B cell (primary cell): ENCODE data around the gene DIP2A. TPM values are rescaled to one million over a fixed set of nuclear protein-coding genes. Genes with fewer than 3 reads are reported as not detected.

ENCODE experiments used
- ATAC-seq: fragments of 200-7000 bp; cut with Tn5 transposase; one replicate; pipeline ENCODE4 v1.10.0; 2021; ENCODE audit warnings: low read depth, mild to moderate bottlenecking, moderate number of reproducible peaks, moderate library complexity
- CTCF ChIA-PET: fragments of 350-600 bp; sonication (Branson Sonifier 250); formaldehyde crosslinking; loops from one replicate; lab custom pipeline; 2021; ENCODE audit warnings: antibody characterized with exemption, inconsistent platforms; lab: Charles Lee
- POLR2A ChIA-PET: fragments of 350-600 bp; sonication (Branson Sonifier 250); formaldehyde crosslinking; loops from one replicate; lab custom pipeline; 2021; ENCODE audit warnings: antibody characterized with exemption; lab: Charles Lee
- DNase-seq: peaks from one replicate; pipeline ENCODE4 v3.0.0; 2013
- H2AFZ ChIP-seq: 2 replicates; pipeline ENCODE4 v1.6.1; 2012; ENCODE audit warnings: mild to moderate bottlenecking, low read depth, low read length; ENCODE audit not compliant: insufficient read depth, poor library complexity, severe bottlenecking
- H3K27ac ChIP-seq, 2 donors: 1 replicate in 1 of 2; 2 replicates in 1 of 2; pipeline ENCODE4 v1.5.1; 2012 to 2013; ENCODE audit warnings: low read length in 2 of 2, mild to moderate bottlenecking in 2 of 2, moderate library complexity in 1 of 2
- H3K27me3 ChIP-seq, 4 experiments: fragments of 200-600 bp in 1 of 4; sonication (generic) in 1 of 4; replicated peaks in 1 of 4; 1 replicate in 2 of 4; 2 replicates in 2 of 4; pipeline versions ENCODE4 v1.6.1 to v1.7.0; 2013 to 2016; ENCODE audit warnings: low read length in 3 of 4, mild to moderate bottlenecking in 2 of 4, mixed read lengths in 1 of 4, moderate library complexity in 1 of 4; ENCODE audit not compliant: insufficient read depth in 4 of 4, control insufficient read depth in 3 of 4; ENCODE audit errors: control extremely low read depth in 1 of 4
- H3K36me3 ChIP-seq, 2 experiments: replicated peaks in 1 of 2; 1 replicate in 1 of 2; 2 replicates in 1 of 2; pipeline versions ENCODE4 v1.6.1 to v1.7.1; 2013; ENCODE audit warnings: low read length in 1 of 2; ENCODE audit not compliant: insufficient read depth in 2 of 2, control insufficient read depth in 1 of 2; ENCODE audit errors: control extremely low read depth in 1 of 2, extremely low read depth in 1 of 2
- H3K4me1 ChIP-seq, 2 donors: fragments of 200-600 bp in 1 of 2; sonication (generic) in 1 of 2; 1 replicate in 1 of 2; 2 replicates in 1 of 2; pipeline versions ENCODE4 v1.5.1 to v1.6.1; 2013 to 2017; ENCODE audit warnings: low read length in 2 of 2; ENCODE audit not compliant: control insufficient read depth in 2 of 2, insufficient read depth in 2 of 2
- H3K4me2 ChIP-seq: replicated peaks from 2 replicates; pipeline ENCODE3; 2012; ENCODE audit warnings: mild to moderate bottlenecking, low read depth, low read length; ENCODE audit not compliant: poor library complexity, severe bottlenecking
- H3K4me3 ChIP-seq, 5 experiments: fragments of 200-600 bp in 1 of 5; sonication (generic) in 1 of 5; 1 replicate in 3 of 5; 2 replicates in 2 of 5; pipeline versions ENCODE4 v1.5.1 to v1.7.0; 2011 to 2016; ENCODE audit warnings: low read length in 4 of 5, mild to moderate bottlenecking in 4 of 5, low read depth in 2 of 5, control low read depth in 1 of 5, moderate library complexity in 1 of 5; ENCODE audit not compliant: insufficient read depth in 1 of 5; ENCODE audit errors: control extremely low read depth in 1 of 5, extremely low read depth in 1 of 5
- H3K79me2 ChIP-seq: fragments of 200-600 bp; sonication (generic); one replicate; pipeline ENCODE4 v1.6.0; 2016; ENCODE audit warnings: low read length; ENCODE audit not compliant: control insufficient read depth, insufficient read depth
- H3K9ac ChIP-seq: fragments of 200-600 bp; sonication (generic); 2 replicates; pipeline ENCODE4 v1.6.1; 2017; ENCODE audit warnings: mild to moderate bottlenecking, low read length, moderate library complexity
- H3K9me3 ChIP-seq, 3 donors: one replicate each; pipeline versions ENCODE4 v1.6.1 to v1.7.1; 2013; ENCODE audit warnings: low read length in 2 of 3; ENCODE audit not compliant: control insufficient read depth in 2 of 3, insufficient read depth in 1 of 3; ENCODE audit errors: control extremely low read depth in 1 of 3
- H4K20me1 ChIP-seq: 2 replicates; pipeline ENCODE4 v1.6.0; 2012; ENCODE audit warnings: mild to moderate bottlenecking, low read length; ENCODE audit not compliant: insufficient read depth, control insufficient read depth, poor library complexity, severe bottlenecking
- H3K27ac Mint-ChIP-seq: one replicate; pipeline ENCODE4 v1.8.0; 2021; ENCODE audit warnings: mixed read lengths
- H3K27me3 Mint-ChIP-seq: one replicate; pipeline ENCODE4 v1.8.0; 2021; ENCODE audit warnings: mixed read lengths
- H3K4me1 Mint-ChIP-seq: one replicate; pipeline ENCODE4 v1.8.0; 2021; ENCODE audit warnings: mixed read lengths
- H3K4me3 Mint-ChIP-seq: one replicate; pipeline ENCODE4 v1.8.0; 2021; ENCODE audit warnings: mixed read lengths
- H3K9me3 Mint-ChIP-seq: one replicate; pipeline ENCODE4 v1.8.0; 2022; ENCODE audit warnings: mixed read lengths; ENCODE audit not compliant: insufficient read depth
- CTCF ChIP-seq: fragments of 200-600 bp; IDR thresholded peaks from one replicate; pipeline ENCODE4 v1.8.0; 2022; ENCODE audit warnings: antibody characterized with exemption, mild to moderate bottlenecking
- EZH2 ChIP-seq: IDR thresholded peaks from 2 replicates; pipeline ENCODE4 v1.6.1; 2012; ENCODE audit warnings: borderline replicate concordance, low read depth, mild to moderate bottlenecking, moderate library complexity, low read length; ENCODE audit not compliant: insufficient read depth, poor library complexity, severe bottlenecking
- WGBS: methylation state at CpG from one replicate; pipeline ENCODE4 v1.1.5; 2013; ENCODE audit warnings: missing lambda C conversion rate; ENCODE audit not compliant: insufficient coverage; 5-methylcytosine and 5-hydroxymethylcytosine counted together
- intact Hi-C: fragments of 100-400 bp; cut with micrococcal nuclease; formaldehyde crosslinking; loops from one replicate; pipeline ENCODE4 v1.10.0; 2022
- polyA plus RNA-seq: library from polyadenylated mRNA; depleted of rRNA; stranded (reverse); fragments of >200 nt; gene quantifications from 2 replicates; pipeline ENCODE4 v1.2.3, GENCODE V29; 2012
- total RNA-seq, 2 donors: library from RNA; stranded (reverse); fragments of 120-200 nt in 1 of 2; gene quantifications; 1 replicate in 1 of 2; 2 replicates in 1 of 2; pipeline versions ENCODE4 v1.2.3 to v1.2.4, GENCODE V29; 2013 to 2022

DIP2A gene
- total and polyA plus RNA-seq, 2 donors (not counting 1 experiment from before 2014, with no cell fraction given), result 40.4 to 59.0 TPM

GRCh38 chr21:46527801-46528200 is 69.1 kb downstream of the DIP2A start:
- Histone ChIP-seq H3K36me3 (peaks cover 1 to 16% of the 10 kb centered on the region in 2 experiments), H3K79me2 (no peaks in the 10 kb centered on the region), H3K9me3 (no peaks in the 10 kb centered on the region), H2AFZ (no peak overlapping the region), H3K4me1 (no peaks in the 10 kb centered on the region), H4K20me1 (no peaks in the 10 kb centered on the region), H3K4me2 (no peak overlapping the region), H3K4me3 (no peak overlapping the region), H3K27me3 (no peaks in the 10 kb centered on the region), H3K27ac (no peak overlapping the region), H3K9ac (no peak overlapping the region)
- intact Hi-C loops, result no loop called here
- ATAC-seq, result no peak
- no peak for TF ChIP-seq CTCF
- TF ChIP-seq EZH2, result no peak
- Mint-ChIP-seq H3K4me1 (no peaks in the 10 kb centered on the region), H3K4me3 (no peak overlapping the region), H3K27me3 (no peaks in the 10 kb centered on the region), H3K9me3 (no peaks in the 10 kb centered on the region), H3K27ac (no peak overlapping the region)
- CTCF ChIA-PET, result no interaction called here
- DNase-seq, result no peak
- 100% methylated on average over 2 of the region's 4 CpGs for WGBS
- POLR2A ChIA-PET, result no interaction called here

GRCh38 chr21:46532080-46532479 is 73.4 kb downstream of the DIP2A start:
- Histone ChIP-seq H3K79me2 (no peaks in the 10 kb centered on the region), H3K27ac (no peak overlapping the region), H3K27me3 (no peaks in the 10 kb centered on the region), H3K9ac (no peak overlapping the region), H3K9me3 (no peaks in the 10 kb centered on the region), H2AFZ (no peak overlapping the region), H3K4me2 (no peak overlapping the region), H3K4me1 (no peaks in the 10 kb centered on the region), H4K20me1 (no peaks in the 10 kb centered on the region), H3K36me3 (peaks cover 1 to 35% of the 10 kb centered on the region in 2 experiments), H3K4me3 (no peak overlapping the region)
- Mint-ChIP-seq H3K27me3 (no peaks in the 10 kb centered on the region), H3K27ac (no peak overlapping the region), H3K4me1 (no peaks in the 10 kb centered on the region), H3K9me3 (no peaks in the 10 kb centered on the region), H3K4me3 (no peak overlapping the region)
- POLR2A ChIA-PET, result no interaction called here
- CTCF ChIA-PET, result no interaction called here
- no peak for TF ChIP-seq CTCF
- no peak for TF ChIP-seq EZH2
- no peak for DNase-seq
- WGBS, result no CpG with 5 or more reads among the region's 7 CpGs
- ATAC-seq, result no peak
- intact Hi-C loops, result no loop called here
